GM19397 (cell line): ENCODE results near the gene TNFRSF9.
A peak's percentile ranks its signal among the peaks of the same experiment; 100 is the strongest.
"Not testable (repeated sequence)": the region's sequence is repeated elsewhere in the genome, so short reads cannot be mapped to it uniquely, and the experiment has no call there.

Experiments used
- ATAC-seq: cut with Tn5 transposase; IDR thresholded peaks from one replicate; pipeline ENCODE4 v1.9.1; 2021; ENCODE audit warnings: mild to moderate bottlenecking, moderate library complexity; ENCODE audit not compliant: unreplicated experiment

TNFRSF9 gene

DNA sequence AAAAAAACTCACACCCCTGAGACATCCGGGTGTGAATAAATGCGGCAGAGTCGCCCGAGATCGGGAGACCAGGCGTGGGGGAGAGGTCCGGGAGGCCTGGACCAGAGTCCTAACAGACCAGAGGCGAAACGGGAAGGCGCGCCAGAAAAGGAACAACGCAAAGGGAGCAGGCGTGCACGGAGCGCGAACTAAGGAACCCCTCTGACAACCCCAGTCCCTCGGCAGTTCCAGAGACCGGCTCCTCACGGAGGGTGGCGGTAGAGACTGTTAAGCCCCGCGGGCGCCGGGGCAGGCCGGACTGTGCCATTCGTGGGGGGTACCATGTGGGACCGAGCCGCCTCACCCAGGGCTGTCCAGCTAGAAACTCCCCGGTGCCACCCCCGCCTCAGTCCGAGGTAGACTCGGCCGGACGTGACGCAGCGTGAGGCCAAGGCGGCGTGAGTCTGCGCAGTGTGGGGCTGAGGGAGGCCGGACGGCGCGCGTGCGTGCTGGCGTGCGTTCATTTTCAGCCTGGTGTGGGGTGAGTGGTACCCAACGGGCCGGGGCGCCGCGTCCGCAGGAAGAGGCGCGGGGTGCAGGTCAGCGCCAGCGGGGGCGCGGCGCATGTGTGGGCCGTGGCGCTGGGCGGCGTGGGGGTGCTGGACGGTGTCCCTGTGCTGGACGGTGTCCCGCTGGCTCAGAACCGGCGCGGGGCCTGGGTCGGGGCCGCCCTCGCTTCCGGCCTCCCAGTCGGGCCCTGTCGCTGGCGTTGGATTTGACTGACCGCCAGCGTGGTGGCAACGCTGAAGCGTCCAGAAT, 20.8 kb upstream of the TNFRSF9 start, which contains the start of gene PARK7:
TSS of gene PARK7 (plus strand) at position 496 of the 798 bp plus-strand sequence. CDS start 1,075 bp downstream, outside the sequence.
- peak; percentile 93 for ATAC-seq

DNA sequence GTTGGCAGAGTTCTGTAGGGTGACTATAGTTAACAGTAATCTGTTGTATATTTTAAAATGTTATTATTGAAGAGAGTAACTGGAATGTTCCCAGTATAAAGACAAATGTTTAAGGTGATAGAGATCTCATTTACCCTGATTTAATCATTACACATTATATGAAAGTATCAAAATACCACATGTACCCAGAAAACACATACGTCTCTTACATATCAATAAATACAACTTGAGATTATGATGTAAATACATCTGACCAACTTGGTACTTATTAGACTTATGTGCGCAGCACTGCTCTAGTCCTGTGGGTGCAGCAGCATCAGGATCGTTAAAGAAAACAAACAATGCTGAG, 20.2 kb upstream of the TNFRSF9 start:
- no peak for ATAC-seq

- ATAC-seq: no peak
These were observed 19.5 kb upstream of the TNFRSF9 start for GRCh38 chr1:7960165-7960564.

DNA sequence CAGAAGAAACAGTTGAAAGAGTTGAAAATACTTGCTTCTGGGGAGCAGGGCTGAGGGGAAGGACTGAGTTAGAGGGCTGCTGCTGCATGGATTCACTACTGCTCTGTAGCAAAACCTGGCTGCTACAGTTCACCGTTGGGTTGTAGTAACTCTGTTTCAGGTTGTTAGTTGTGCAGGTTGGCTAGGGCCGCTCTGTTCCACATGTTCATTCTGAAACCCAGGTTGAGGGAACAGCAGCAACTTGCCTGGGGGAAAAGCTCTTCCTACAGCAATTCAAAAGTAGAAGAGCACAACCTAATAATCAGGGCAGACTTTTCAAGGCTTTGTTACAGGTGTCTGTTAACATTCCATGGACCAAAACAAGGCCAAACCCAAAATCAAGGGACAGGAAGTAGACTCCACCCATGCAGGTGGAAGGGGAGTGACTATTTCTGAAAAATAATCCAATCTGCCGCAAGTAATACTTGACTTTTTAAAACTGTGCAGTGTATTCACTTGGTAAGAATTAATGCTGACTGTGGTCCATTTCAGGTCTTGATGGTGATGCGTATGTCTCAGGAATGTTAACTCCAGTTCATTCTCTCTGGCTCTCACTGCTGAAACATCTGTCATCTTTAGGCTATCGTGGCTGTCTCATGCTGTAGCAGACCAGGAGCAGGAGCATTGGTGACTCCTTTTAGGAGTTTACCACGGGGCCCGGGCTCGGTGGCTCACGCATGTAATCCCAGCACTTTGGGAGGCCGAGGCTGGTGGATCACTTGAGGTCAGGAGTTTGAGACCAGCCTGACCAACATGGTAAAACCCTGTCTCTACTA, 15.8 kb upstream of the TNFRSF9 start:
- no peak for ATAC-seq

DNA sequence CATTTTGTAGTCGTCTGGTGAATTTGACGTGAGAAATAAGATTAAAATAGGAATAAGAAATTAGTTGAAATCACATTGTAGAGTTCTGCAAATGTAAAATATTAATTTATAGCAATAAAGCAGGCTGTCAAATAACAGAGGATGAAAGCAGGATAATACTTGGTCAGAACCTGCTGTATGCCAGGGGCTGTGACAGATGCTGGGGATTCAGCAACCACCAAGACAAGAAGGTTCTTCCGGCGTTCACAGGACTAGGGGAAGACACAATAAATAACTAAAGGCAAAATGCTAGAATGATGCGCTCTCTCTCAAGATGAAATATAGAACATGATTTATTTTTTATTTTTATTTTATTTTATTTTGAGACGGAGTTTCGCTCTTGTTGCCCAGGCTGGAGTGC, 14.0 kb upstream of the TNFRSF9 start:
- no peak for ATAC-seq

- ATAC-seq: peak; percentile 98
These were observed 13.4 kb upstream of the TNFRSF9 start for GRCh38 chr1:7953850-7954609.

DNA sequence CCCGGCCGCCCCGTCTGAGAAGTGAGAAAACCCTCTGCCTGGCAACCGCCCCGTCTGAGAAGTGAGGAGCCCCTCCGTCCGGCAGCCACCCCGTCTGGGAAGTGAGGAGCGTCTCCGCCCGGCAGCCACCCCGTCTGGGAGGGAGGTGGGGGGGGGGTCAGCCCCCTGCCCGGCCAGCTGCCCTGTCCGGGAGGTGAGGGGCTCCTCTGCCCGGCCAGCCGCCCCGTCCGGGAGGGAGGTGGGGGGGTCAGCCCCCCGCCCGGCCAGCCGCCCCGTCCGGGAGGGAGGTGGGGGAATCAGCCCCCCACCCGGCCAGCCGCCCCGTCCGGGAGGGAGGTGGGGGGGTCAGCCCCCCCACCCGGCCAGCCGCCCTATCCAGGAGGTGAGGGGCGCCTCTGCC, 12.2 kb upstream of the TNFRSF9 start:
- not testable (repeated sequence) for ATAC-seq

GRCh38 chr1:7948960-7949359, 8.3 kb upstream of the TNFRSF9 start:
- ATAC-seq: no peak

GRCh38 chr1:7943251-7943650, 2.6 kb upstream of the TNFRSF9 start:
- no peak for ATAC-seq

- ATAC-seq: no peak
These were observed 1.7 kb upstream of the TNFRSF9 start for GRCh38 chr1:7942214-7942921.

- ATAC-seq: no peak
These were observed 776 bp upstream of the TNFRSF9 start for GRCh38 chr1:7941437-7941793.

DNA sequence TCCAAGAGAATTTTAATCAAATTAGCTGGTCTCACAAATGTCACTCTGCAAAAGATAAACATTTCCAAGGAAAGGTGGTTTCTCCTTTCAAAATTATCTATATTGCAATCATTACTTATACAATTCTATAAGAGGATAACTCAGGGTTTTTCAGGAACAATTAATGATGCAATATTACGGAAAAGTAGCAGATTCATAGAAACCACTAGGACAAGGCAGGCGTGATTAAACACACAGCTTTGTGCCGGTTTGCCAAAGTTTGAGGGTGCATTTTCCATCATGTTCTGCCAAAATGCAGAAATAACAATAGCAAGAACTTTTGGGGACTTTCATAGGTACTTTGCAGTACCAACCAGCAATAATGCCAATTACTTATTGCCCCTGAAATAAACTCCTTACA, 605 bp downstream of the TNFRSF9 start:
- ATAC-seq: no peak

DNA sequence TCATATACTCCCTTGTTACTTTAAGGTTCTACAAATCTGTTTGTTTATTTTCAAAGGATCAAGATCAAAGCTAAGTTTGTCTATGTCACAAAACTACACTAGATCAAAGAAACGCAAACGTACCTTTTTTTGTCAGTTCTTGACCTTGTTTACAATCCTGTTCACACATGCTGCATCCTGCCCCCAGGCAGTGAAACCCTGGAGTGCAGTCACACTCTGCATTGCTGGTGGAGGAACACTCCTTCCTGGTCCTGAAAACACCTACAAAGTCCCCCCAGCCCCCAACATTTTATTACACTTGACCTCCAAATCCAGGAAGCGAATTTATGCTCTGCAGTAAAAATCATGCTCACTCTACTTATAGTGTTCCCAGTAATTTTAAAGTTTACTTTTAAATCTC, 2.6 kb downstream of the TNFRSF9 start:
- ATAC-seq: no peak

DNA sequence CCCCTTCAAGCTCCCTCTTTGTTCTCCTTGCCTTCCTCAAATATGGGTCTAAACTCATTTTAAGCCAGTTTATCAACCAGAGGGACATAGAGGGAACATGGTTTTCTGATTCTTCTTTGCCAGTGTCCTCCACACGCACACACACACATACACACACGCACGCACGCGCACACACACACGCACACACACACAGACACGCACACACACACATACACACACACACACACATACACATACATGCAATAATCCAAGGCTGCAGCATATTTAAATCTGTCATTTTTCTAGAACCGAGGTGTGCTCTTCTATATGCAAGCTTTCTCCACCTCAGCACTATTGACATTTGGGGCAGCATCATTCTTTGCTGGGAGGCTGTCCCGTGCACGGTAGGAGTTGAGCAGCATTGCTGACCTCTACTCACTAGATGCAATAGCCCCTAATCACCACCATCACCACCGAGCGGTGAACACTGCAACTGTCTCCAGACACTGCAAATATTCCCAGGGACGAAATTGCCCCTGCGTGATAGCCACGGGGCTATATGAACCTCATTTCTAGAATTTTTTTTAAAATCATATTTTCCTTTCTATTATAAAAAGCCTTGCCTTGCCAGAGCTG, 8.0 kb downstream of the TNFRSF9 start:
- ATAC-seq: no peak

- ATAC-seq: no peak
These were observed 9.2 kb downstream of the TNFRSF9 start for GRCh38 chr1:7931446-7931812.

DNA sequence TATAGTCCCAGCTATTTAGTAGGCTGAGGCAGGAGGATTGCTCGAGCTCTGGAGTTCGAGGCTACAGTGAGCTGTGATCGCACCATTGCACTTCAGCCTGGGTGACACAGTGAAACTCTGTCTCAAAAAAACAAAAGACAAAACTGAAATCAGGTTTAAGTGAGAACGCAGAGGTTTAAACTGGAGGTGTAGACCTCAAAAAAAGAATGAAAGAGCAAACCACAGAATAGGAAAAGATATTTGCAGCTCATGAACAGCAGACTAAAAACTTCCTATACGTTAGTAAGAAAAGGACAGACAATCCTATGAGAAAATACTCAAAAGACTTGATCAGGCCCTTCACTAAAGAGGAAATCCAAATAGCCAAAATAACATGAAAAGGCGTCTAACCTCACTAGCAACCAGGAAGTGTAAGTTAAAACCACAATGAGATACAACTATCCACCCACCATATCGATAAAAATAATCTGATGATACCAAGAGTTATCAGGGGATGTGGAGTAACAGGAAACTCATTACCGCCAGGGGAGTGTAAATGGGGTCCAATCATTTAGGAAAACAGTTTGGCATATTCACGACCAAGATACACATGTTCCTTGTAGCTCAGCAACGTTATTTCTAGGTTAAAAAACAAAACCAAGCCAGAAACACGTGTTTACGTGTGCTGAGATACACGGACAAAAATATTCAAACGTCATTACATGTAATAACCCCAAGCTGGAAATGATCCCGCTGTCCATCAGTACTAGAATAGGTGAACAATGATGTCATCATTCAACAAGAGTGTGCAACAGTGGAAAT, 9.8 kb downstream of the TNFRSF9 start:
- no peak for ATAC-seq

GRCh38 chr1:7929637-7930036, 11.0 kb downstream of the TNFRSF9 start:
- ATAC-seq: no peak

DNA sequence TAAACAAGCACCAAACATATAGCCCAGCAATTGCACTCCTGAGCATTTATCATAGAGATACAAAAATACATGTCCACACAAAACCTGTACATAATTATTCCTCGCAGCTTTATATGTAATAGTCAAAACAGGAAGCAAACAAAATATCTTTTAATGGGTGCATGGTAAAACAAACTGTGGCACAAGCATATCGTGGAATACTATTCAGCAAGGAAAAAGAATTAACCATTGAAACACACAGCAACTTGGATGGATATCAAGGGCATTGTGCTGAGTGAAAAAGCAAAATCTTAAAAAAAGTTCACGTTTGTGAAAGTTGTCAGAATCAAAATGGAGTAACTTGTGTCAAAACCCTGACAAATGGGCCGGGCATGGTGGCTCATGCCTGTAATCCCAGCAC, 12.4 kb downstream of the TNFRSF9 start:
- no peak for ATAC-seq

DNA sequence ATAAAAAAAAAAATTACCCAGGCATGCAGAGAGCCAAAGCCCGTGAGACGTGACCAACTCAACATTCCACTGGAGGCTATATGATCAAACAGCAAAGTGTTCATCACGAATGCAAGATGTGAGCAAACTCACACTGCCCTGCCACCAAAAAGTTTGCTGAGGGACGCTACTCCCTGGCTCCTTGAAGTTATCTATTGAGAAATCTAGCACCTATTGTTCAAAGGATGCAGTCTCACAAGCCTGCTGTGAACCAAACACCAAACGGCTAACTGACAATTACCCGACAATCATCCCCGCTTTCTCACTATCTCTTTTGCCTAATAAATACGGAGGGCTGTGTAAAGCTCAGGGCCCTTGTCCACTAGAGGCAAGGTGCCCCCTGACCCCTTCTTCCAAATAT, 13.6 kb downstream of the TNFRSF9 start:
- ATAC-seq: not testable (repeated sequence)

GRCh38 chr1:7922301-7922700, 18.3 kb downstream of the TNFRSF9 start:
- no peak for ATAC-seq
